ENCODE measurements around the gene AS3MT.

- no peak for TF ChIP-seq EZH2 (IDR thresholded peaks at IDR 0.05; ENCODE audit: insufficient read depth, low read length)
- TF ChIP-seq CTCF (IDR thresholded peaks at IDR 0.05; ENCODE audit: insufficient read depth, low read depth, low read length): no peak
Measured at GRCh38 chr10:102845352-102845902, 23.8 kb upstream of the AS3MT start.

All from astrocyte (in vitro differentiated cells and primary cell).